Neuronal stem cell (in vitro differentiated cells): ENCODE data around the gene MAGEB1.

ENCODE experiments used
- DNase-seq: peaks from one replicate; pipeline ENCODE4 v3.0.0-alpha.2; 2013; ENCODE audit warnings: low spot score
- H2AFZ ChIP-seq: one replicate; pipeline ENCODE4 v1.6.1; 2013; ENCODE audit warnings: mild to moderate bottlenecking, low read length, inconsistent platforms
- H2AK5ac ChIP-seq: 2 replicates; pipeline ENCODE4 v1.6.1; 2013; ENCODE audit warnings: low read depth, mild to moderate bottlenecking, inconsistent platforms, low read length, moderate library complexity, mixed read lengths
- H2BK120ac ChIP-seq: 2 replicates; pipeline ENCODE4 v1.6.1; 2013; ENCODE audit warnings: low read depth, mild to moderate bottlenecking, inconsistent platforms, low read length, moderate library complexity, mixed read lengths
- H2BK12ac ChIP-seq: one replicate; pipeline ENCODE4 v1.6.1; 2013; ENCODE audit warnings: low read length, inconsistent platforms
- H2BK15ac ChIP-seq: 2 replicates; pipeline ENCODE4 v1.6.1; 2013; ENCODE audit warnings: mild to moderate bottlenecking, low read length, inconsistent platforms, mixed read lengths
- H2BK5ac ChIP-seq: one replicate; pipeline ENCODE4 v1.6.1; 2013; ENCODE audit warnings: inconsistent platforms, mild to moderate bottlenecking, low read length, moderate library complexity
- H3K14ac ChIP-seq: one replicate; pipeline ENCODE4 v1.6.1; 2013; ENCODE audit warnings: low read length, inconsistent platforms
- H3K18ac ChIP-seq: 2 replicates; pipeline ENCODE4 v1.6.1; 2013; ENCODE audit warnings: low read length, inconsistent platforms
- H3K23ac ChIP-seq: 2 replicates; pipeline ENCODE4 v1.6.1; 2013; ENCODE audit warnings: low read depth, mild to moderate bottlenecking, mixed read lengths, low read length, inconsistent platforms; ENCODE audit not compliant: poor library complexity
- H3K27ac ChIP-seq: replicated peaks from 3 replicates; pipeline ENCODE4 v1.5.1; 2013; ENCODE audit warnings: low read length, inconsistent platforms
- H3K27me3 ChIP-seq, 3 experiments: 2 replicates each; pipeline ENCODE4 v1.6.1; 2013; ENCODE audit warnings: low read length in 3 of 3, mild to moderate bottlenecking in 2 of 3, inconsistent platforms in 1 of 3, low read depth in 1 of 3, mixed read lengths in 1 of 3, moderate library complexity in 1 of 3; ENCODE audit not compliant: control insufficient read depth in 3 of 3, insufficient read depth in 3 of 3
- H3K36me3 ChIP-seq, 2 donors: replicated peaks in 1 of 2; 2 replicates each; pipeline ENCODE4 v1.6.1; 2013; ENCODE audit warnings: low read length in 2 of 2; ENCODE audit not compliant: control insufficient read depth in 2 of 2, insufficient read depth in 2 of 2
- H3K4ac ChIP-seq: 2 replicates; pipeline ENCODE4 v1.6.1; 2013; ENCODE audit warnings: inconsistent platforms, mild to moderate bottlenecking, low read length, moderate library complexity
- H3K4me1 ChIP-seq, 2 donors: 1 replicate in 1 of 2; 2 replicates in 1 of 2; pipeline ENCODE4 v1.6.1; 2013; ENCODE audit warnings: low read length in 2 of 2, low read depth in 1 of 2; ENCODE audit not compliant: control insufficient read depth in 2 of 2, insufficient read depth in 1 of 2
- H3K4me2 ChIP-seq: one replicate; pipeline ENCODE4 v1.6.1; 2013; ENCODE audit warnings: mild to moderate bottlenecking, low read length, inconsistent platforms; ENCODE audit not compliant: insufficient read depth, poor library complexity, severe bottlenecking
- H3K4me3 ChIP-seq, 2 donors: 2 replicates each; pipeline ENCODE4 v1.5.1; 2013; ENCODE audit warnings: low read length in 2 of 2, mild to moderate bottlenecking in 2 of 2, inconsistent platforms in 1 of 2, moderate library complexity in 1 of 2
- H3K79me1 ChIP-seq: one replicate; pipeline ENCODE4 v1.6.1; 2013; ENCODE audit warnings: low read depth, mild to moderate bottlenecking, inconsistent platforms, low read length, moderate library complexity
- H3K9ac ChIP-seq: one replicate; pipeline ENCODE4 v1.6.1; 2013; ENCODE audit warnings: mild to moderate bottlenecking, low read depth, low read length, inconsistent platforms; ENCODE audit not compliant: poor library complexity
- H3K9me3 ChIP-seq, 2 donors: replicated peaks in 1 of 2; 2 replicates each; pipeline versions ENCODE3 to v1.6.1; 2013; ENCODE audit warnings: low read length in 2 of 2, mild to moderate bottlenecking in 2 of 2, inconsistent platforms in 1 of 2, low read depth in 1 of 2, mixed read lengths in 1 of 2, moderate library complexity in 1 of 2; ENCODE audit not compliant: control insufficient read depth in 2 of 2, insufficient read depth in 1 of 2
- H4K8ac ChIP-seq: one replicate; pipeline ENCODE4 v1.6.1; 2013; ENCODE audit warnings: low read depth, mild to moderate bottlenecking, inconsistent platforms, low read length, moderate library complexity
- H4K91ac ChIP-seq: one replicate; pipeline ENCODE4 v1.6.1; 2013; ENCODE audit warnings: low read length, low read depth, mild to moderate bottlenecking, inconsistent platforms; ENCODE audit not compliant: poor library complexity
- WGBS, 2 donors: extraction: QIAGEN DNeasy Blood & Tissue Kit; methylation state at CpG; one replicate each; pipeline ENCODE4 v1.1.7; 2013; ENCODE audit warnings: missing lambda C conversion rate in 2 of 2, mixed read lengths in 1 of 2; ENCODE audit not compliant: insufficient read length in 2 of 2, insufficient replicate concordance in 1 of 2; ENCODE audit errors: extremely low coverage in 2 of 2; 5-methylcytosine and 5-hydroxymethylcytosine counted together

The MAGEB1 gene

GRCh38 chrX:30259927-30260326 is 13.0 kb downstream of the MAGEB1 start:
- H3K18ac ChIP-seq = no peak overlapping the region
- no peaks in the 10 kb centered on the region for H3K4me1 ChIP-seq
- no peak overlapping the region for H3K4me2 ChIP-seq
- no peak overlapping the region for H2AFZ ChIP-seq
- no peak overlapping the region for H2BK120ac ChIP-seq
- H3K14ac ChIP-seq = no peak overlapping the region
- H3K9me3 ChIP-seq = no peaks in the 10 kb centered on the region
- H2BK5ac ChIP-seq = no peak overlapping the region
- H3K79me1 ChIP-seq = no peaks in the 10 kb centered on the region
- H3K4ac ChIP-seq = no peak overlapping the region
- no peak overlapping the region for H3K9ac ChIP-seq
- no peak overlapping the region for H4K8ac ChIP-seq
- no peak overlapping the region for H3K23ac ChIP-seq
- no peak overlapping the region for H2BK12ac ChIP-seq
- no peak overlapping the region for H3K27ac ChIP-seq
- H3K4me3 ChIP-seq = no peak overlapping the region
- no peak for DNase-seq
- H2AK5ac ChIP-seq = no peak overlapping the region
- H2BK15ac ChIP-seq = no peak overlapping the region
- no peak overlapping the region for H4K91ac ChIP-seq
- H3K36me3 ChIP-seq = no peaks in the 10 kb centered on the region
- no peaks in the 10 kb centered on the region for H3K27me3 ChIP-seq
- WGBS, 2 donors = no CpG with 5 or more reads among the region's 2 CpGs

- Histone ChIP-seq H2BK15ac (no peak overlapping the region), H2AFZ (no peak overlapping the region), H3K4me3 (no peak overlapping the region), H3K36me3 (no peaks in the 10 kb centered on the region), H3K4me2 (no peak overlapping the region), H4K91ac (no peak overlapping the region), H3K4me1 (no peaks in the 10 kb centered on the region), H3K9me3 (no peaks in the 10 kb centered on the region), H2BK5ac (no peak overlapping the region), H3K23ac (no peak overlapping the region), H3K79me1 (no peaks in the 10 kb centered on the region), H3K9ac (no peak overlapping the region), H2BK120ac (no peak overlapping the region), H3K18ac (no peak overlapping the region), H2AK5ac (no peak overlapping the region), H3K14ac (no peak overlapping the region), H4K8ac (no peak overlapping the region), H3K4ac (no peak overlapping the region), H3K27ac (no peak overlapping the region), H3K27me3 (no peaks in the 10 kb centered on the region), H2BK12ac (no peak overlapping the region)
- DNase-seq = no peak
Measured at GRCh38 chrX:30261012-30261411, 14.1 kb downstream of the MAGEB1 start.

GRCh38 chrX:30262763-30263162 is 15.8 kb downstream of the MAGEB1 start:
- H3K4me3 ChIP-seq = no peak overlapping the region
- no peak overlapping the region for H2BK5ac ChIP-seq
- H3K79me1 ChIP-seq = no peaks in the 10 kb centered on the region
- H3K14ac ChIP-seq = no peak overlapping the region
- H3K4me2 ChIP-seq = no peak overlapping the region
- H4K91ac ChIP-seq = no peak overlapping the region
- no peak for DNase-seq
- no peak overlapping the region for H4K8ac ChIP-seq
- H2BK15ac ChIP-seq = no peak overlapping the region
- H2AFZ ChIP-seq = no peak overlapping the region
- no peaks in the 10 kb centered on the region for H3K36me3 ChIP-seq
- H2BK12ac ChIP-seq = no peak overlapping the region
- H3K9me3 ChIP-seq = no peaks in the 10 kb centered on the region
- H3K23ac ChIP-seq = no peak overlapping the region
- H3K27me3 ChIP-seq = no peaks in the 10 kb centered on the region
- no peak overlapping the region for H3K4ac ChIP-seq
- H3K18ac ChIP-seq = no peak overlapping the region
- no CpG with 5 or more reads among the region's 1 CpG for WGBS, 2 donors
- H3K9ac ChIP-seq = no peak overlapping the region
- no peak overlapping the region for H3K27ac ChIP-seq
- no peak overlapping the region for H2AK5ac ChIP-seq
- H3K4me1 ChIP-seq = no peaks in the 10 kb centered on the region
- H2BK120ac ChIP-seq = no peak overlapping the region

GRCh38 chrX:30270639-30271038 is 23.7 kb downstream of the MAGEB1 start:
- no peaks in the 10 kb centered on the region for H3K4me1 ChIP-seq
- H3K27ac ChIP-seq = no peak overlapping the region
- no peaks in the 10 kb centered on the region for H3K79me1 ChIP-seq
- no peak overlapping the region for H3K4ac ChIP-seq
- no peak overlapping the region for H4K91ac ChIP-seq
- H2BK12ac ChIP-seq = no peak overlapping the region
- no peak overlapping the region for H3K9ac ChIP-seq
- no peak overlapping the region for H2BK5ac ChIP-seq
- no peak overlapping the region for H2BK120ac ChIP-seq
- H4K8ac ChIP-seq = no peak overlapping the region
- no peaks in the 10 kb centered on the region for H3K36me3 ChIP-seq
- H2AK5ac ChIP-seq = no peak overlapping the region
- H3K9me3 ChIP-seq = no peaks in the 10 kb centered on the region
- WGBS, 2 donors = no CpG with 5 or more reads among the region's 3 CpGs
- H2AFZ ChIP-seq = no peak overlapping the region
- H3K14ac ChIP-seq = no peak overlapping the region
- no peak overlapping the region for H3K23ac ChIP-seq
- no peaks in the 10 kb centered on the region for H3K27me3 ChIP-seq
- DNase-seq = no peak
- no peak overlapping the region for H2BK15ac ChIP-seq
- H3K18ac ChIP-seq = no peak overlapping the region
- H3K4me2 ChIP-seq = no peak overlapping the region
- no peak overlapping the region for H3K4me3 ChIP-seq
